Activated CD4-positive, alpha-beta T cell treated with anti-CD3 and anti-CD28 coated beads, Interleukin-2, amount 50 U/mL, for 4 hours (primary cell): ENCODE results near the gene ANKRA2.

Experiments used
- DNase-seq, 2 experiments: peaks; one replicate each; pipeline ENCODE4 v3.0.0-alpha.2; 2020

Gene ANKRA2, protein sequence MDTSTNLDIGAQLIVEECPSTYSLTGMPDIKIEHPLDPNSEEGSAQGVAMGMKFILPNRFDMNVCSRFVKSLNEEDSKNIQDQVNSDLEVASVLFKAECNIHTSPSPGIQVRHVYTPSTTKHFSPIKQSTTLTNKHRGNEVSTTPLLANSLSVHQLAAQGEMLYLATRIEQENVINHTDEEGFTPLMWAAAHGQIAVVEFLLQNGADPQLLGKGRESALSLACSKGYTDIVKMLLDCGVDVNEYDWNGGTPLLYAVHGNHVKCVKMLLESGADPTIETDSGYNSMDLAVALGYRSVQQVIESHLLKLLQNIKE

DNA sequence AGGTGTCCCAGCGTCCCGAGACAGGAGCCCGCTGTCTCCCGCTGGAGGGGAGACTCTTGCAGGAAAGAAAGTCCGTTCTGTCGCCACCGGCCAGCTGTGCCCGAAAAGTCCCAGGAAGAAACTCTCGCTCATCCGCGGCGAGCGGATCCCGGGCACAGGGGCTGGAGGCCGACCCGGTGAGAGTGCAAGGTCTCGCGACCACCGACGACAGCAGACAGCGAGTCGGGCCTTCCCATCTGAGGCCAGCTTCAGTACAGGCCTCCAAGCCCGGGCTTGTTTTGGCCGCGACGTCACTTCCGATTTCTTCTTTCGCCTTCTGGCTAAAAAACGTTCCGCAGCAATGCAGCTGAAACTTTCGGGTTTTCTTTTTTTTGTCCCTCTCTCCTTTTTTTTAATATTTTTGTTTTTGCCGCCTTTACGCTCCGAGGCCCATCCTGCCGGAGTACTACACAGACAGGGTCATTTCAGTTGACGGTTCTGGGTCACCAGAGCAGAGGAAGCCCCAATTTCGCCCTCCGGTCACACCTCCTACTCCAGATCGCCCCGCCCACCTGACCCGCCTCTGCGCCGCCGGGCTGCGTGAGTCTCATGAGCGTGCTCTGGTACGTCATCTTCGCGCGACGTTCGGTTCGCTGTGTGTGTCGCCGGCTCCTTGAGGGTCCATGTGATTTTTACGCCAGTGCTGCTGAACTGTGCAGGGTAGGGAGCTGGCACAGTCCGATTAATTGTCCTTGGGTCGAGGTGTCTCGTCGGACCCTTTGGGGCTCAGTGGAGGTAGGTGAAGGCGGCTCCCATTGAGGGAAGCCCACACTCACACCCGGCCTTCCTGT lies at the start of gene ANKRA2, which contains the start of gene UTP15:
Gene ANKRA2 (minus strand): TSS at position 501 of the 830 bp plus-strand sequence. CDS start 2,758 bp downstream, outside the sequence.
Gene UTP15 (plus strand): TSS at position 605 of the 830 bp plus-strand sequence. CDS start 1,602 bp downstream, outside the sequence.
- peak; percentile 98 to 99 for DNase-seq

DNA sequence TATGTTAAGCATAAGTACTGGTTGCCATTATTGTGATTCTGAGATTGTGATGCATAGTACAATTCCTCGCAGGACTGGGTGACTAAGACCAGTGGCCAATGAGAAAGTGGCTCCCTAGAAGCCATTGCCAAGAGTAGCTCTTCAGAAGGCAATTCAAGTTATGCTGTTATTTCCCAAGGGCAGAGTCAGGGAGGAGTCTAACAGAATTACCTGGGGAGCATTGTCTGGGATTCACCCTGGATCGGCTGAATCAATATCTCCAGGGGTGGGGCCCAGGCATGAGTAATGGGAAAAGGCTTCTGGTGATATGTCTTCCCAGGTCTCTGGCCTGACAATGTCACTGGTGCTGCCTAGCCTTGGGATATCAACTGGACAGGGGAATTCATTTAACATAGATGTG lies 49.6 kb upstream of the ANKRA2 start:
- DNase-seq = no peak

DNA sequence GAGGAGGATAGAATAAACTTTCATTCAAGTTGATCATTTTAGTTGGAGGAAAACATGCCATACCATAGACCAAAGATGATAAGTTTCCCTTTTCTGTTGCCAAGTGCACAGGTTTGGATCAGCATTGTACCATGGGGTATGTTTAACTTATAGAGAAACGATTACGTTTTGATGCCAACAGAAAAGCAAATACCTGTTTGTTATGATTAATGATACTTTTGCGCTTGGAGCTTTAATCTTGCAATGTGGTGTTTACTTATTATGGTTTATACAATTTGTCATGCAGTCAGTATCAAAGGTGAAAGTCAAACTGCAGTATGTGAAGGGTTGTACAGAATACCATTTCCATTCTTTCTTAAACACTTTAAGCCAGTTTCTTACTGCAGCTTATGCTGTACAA lies 47.4 kb upstream of the ANKRA2 start:
- DNase-seq = no peak

DNA sequence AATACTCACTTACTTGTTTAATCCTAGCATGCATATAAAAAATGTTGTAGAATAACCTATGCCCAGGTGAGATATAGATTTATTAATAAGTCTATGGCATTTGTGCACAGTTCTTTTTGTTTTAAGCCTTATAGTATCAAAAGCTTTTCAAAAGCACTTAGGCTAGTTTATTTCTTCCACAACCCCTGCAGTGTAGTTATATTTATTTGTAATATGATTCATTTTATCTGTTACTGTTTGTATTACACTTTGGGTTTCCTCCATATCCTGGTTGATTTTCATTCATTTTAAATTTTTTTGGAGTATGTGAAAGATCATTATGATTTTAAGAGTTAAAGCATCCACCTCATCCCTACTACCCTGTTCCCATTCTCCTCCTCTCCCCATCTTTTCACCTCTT lies 41.8 kb upstream of the ANKRA2 start:
- DNase-seq = no peak

DNA sequence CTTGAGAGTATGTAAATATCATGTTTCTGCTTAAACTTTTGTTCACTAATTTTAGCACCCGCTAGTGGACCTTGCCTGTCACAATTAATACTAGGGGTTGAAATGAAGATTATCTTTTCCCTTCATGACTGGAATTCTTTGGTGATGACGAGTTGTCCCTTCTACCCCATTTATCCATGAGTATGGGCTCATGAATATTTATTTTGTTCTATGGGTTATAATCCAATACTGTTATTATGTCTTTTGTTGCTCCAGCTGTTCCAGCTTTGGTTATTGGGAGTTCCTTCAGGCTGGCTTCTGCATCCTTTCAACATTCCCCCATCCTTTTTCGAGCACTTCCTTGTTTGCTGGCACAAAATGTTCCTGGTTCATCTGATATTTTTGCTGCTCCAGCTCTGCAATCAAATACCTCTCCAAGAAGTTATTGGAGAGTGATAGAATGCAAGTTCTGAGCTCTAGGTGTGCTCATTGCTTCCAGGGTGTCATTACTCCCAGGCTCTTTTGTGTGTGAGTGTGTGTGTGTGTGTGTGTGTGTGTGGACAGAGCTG lies 40.8 kb upstream of the ANKRA2 start:
- DNase-seq = no peak

DNA sequence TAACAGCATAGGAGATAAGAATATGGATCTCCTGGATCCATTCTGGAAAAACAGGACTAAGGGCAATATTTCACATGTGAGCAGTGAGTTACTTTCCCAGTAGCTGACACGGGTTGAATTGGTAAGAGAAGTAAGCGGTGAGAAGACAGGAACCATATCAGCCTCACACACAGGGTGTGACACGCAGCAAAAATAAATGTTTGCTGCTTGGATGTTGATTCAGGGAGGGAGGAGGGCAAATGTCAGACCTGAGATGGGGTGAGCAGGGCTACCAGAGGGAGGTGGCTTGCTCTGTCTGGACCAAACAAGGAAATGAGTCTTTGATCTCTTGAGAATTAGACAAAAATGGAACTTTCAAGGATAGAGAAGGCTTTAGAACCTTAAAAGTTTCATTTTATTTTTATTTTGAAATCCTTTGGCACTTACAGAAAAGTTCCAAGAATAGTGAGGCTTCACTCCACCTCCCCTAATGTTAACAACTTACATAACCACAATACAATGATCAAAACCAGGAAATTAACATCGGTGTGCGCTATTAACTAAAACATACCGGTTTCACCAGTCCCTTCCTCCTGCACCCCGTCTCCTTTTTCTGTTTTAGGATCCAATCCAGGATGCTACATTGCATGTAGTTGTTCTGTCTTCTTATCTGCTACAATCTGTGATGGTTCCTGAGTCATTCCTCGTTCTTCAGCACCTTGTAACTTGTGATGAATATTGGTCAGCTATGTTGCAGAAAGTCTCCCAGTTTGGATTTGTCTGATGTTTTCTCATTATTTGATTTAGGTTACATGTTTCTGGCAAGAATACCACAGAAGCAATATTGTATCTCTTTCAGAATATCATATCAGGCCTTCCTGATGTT lies 40.0 kb upstream of the ANKRA2 start:
- DNase-seq = no peak

DNA sequence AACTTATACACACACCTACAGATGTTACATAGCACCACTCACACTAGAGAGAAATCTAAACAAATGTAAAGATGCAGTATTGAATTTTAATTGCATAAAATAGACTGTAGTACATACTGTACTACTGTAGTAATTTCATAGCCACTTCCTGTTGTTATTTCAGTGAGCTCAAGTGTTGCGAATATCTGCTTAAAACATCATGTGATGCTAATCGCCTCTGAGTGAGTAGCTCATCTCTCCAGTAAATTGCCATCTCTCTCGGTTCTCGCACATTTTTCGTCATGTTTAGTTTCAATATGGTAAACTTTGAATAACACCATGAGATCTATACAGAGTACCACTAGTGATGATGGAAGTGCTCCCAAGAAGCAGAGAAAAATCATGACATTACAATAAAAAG lies 38.6 kb upstream of the ANKRA2 start:
- DNase-seq = no peak

DNA sequence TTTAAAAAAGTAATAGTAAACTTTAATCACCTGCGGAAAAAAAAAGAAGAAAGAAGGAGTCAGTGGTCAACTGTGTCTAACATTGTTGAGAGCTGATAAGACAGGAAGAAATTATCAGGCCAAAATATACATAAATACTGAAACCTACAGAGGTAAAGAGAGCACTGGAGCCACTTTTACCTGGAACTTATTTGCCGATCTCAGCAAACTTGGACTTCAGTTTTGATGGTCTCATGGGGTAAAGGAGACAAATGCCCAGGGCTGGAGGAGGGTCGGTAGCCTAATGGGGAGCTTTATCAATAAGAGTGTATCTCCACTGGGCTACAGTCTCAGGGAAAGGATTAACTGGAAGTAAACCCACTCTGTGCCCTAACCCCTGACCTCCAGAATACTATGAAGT lies 33.9 kb upstream of the ANKRA2 start:
- no peak for DNase-seq

DNA sequence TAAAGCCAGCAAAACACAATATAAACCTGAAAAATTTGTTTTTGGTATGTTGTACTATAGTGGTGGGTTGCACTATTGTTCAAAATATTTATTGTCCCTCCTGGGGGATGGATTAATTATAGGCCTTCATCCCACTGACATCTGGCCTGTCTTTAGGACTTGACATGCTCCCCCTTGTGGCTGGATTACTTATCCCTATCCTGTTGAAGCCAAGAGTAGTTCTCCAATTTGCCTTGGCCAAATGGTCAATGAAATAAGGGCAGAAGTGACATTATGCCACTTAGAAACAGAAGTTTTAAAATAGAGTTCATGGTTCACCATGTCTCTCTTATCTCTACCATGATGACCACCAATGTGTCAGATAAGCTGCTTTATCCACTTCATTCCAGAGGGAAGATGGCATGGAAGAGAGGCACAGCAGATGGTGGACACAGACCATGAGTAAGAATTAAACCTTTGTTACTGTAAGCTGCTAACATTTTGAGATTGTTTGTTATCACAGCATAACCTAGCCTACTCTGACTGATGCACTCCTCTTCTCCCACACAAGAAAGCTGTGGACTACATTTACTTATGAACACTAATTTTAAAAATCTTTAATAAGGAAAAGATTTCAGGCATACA lies 31.4 kb upstream of the ANKRA2 start:
- no peak for DNase-seq

DNA sequence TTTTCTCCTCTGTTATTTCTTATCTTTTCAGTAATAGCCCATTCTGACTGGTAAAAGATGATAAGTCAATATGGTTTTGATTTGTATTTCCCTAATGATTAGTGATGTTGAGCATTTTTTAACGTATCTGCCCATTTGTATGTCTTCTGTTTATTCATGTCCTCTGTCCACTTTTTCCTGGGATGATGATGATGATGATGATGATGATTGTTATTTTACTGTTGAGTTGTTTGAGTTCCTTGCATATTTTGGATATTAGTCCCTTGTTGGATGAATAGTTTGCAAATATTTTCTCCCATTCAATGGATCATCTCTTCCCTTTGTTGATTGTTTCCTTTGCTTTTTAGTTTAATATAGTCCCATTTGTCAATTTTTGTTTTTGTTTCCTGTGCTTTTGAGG lies 27.1 kb upstream of the ANKRA2 start:
- no peak for DNase-seq

DNA sequence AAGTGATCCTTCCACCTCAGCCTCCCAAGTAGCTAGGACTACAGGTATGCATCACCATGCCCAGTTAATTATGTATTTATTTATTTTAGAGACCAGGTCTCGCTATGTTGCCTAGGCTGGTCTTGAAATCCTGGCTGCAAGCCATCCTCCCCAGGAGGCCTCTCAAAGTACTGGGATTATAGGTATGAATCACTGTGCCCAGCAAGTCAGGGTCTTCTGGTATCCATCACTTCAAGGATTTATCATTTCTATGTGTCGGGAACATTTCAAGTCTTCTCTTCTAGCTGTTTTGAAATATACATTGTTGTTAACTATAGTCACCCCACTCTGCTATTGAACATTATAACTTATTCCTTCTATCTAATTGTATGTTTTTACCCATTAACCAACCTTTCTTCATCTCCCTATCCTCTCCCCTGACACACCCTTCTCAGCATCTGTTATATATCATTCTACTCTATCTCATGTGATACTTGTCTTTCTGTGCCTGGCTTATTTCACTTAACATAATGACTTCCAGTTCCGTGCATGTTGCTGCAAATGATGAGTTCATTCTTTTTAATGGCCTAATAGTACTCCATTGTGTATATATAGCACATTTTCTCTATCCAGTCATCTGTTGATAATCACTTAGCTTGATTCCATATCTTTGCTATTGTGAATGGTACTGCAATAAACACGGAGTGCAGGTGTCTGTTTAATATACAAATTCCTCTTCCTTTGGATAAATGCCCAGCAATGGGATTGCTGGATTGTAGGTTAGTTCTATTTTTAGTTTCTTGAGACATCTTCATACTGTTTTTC lies 26.5 kb upstream of the ANKRA2 start:
- DNase-seq = no peak

DNA sequence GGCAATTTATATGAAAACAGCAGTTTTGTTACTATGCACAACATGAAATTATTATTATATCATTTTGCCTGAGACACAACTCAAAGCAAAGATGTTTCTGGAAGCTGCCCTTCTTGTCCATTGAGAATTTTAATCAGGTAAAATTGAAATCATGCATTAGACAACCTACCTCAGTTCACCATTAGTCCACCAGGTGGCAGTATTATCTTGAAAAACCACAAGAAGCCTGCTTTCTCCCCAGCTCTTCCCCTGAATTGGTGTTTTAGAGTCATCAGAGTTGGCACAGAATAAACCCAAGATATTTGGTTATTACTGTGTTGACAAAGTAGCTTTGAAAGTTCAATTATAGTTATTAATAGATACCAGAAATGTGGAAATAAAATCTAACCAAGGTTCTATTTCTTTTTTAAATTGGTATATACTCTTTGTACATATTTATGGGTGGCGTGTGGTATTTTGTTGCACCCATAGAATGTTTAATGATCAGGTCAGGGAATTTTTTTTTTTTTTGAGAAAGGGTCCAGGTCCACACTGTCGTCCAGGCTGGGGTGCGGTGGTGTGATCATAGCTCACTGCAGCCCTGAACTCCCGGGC lies 25.8 kb upstream of the ANKRA2 start:
- peak; percentile 4 to 22 for DNase-seq

DNA sequence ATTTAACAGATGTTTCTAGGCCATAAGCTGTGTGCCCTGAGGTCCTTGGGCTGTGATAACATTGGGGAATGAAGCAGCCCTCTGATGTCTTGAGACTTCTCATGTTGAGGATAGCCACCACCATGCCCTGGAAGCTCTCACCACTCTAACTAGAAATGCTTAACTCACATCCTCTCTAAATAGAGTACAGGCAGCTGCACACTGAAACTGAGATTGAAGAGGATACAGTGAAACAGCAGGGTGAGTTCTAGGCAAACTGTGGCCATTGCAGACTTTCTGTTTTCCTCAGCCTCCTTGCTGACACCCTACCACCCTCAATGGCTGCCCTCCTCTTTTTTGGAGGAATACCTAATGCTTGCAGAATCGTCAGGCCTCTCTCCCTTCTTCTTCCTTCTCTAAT lies 22.5 kb upstream of the ANKRA2 start:
- DNase-seq = no peak

DNA sequence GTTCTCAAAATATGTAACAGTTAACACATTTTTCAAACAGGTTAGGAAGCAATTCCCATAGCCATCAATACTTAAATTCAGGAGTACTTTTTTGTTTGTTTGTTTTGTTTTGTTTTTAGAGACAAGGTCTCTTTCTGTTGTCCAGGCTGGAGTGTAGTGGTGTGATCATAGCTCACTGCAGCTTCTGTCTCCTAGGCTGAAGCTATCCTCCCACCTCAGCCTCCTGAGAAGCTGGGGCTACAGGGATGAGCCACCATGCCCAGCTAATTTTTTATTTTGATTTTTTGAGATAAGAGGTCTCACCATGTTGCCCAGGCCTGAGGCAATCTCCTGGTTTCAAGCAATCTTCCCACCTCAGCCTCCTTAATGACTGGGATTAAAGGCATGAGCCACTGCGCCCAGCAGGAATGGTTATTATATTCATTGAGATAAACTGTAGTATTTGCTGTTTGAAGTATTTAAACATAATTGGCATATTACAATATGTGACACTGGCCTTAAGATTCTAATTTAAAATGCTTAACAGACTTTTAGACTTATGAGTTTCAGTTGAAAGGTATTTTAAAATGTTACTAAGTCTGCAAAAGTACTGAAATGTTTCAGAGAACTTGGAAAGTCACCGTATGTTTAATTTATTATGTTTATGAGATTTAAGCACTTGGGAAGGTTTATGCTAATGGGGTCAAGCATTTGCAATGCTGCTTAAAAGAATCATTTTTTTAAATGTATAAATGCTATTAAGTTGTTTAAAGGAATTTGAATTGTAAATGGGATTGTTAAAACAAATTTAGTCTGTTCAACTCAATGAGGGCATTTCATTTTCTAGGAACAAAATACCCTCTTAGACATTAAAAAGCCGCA lies 17.1 kb upstream of the ANKRA2 start:
- no peak for DNase-seq

DNA sequence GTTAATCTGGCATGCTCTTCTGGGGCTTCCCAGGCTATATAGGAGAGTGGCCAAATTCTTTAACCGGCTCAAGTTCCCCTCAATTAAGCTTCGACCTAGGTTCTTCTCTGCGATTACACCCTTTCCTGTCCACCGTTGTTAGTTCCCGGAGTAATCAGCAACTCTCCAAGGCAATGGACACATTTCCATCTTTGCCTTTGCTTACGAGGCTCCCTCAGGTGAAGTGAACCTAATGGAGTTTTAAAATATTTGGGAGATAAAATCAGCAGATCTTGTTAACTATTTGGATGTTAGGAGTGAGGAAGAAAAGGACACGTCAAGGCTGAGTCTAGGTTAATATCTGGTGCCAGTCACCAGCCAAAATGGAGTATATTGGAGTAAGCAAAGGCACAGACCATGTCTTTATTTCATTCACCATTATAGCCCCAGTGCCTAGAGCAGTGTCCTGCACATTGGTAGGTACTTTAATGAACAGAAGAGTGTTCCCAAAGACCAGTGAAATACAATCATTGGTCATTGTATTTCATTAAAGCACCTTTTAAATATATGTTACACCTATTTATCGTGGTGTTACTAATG lies 619 bp upstream of the ANKRA2 start:
- DNase-seq = no peak

DNA sequence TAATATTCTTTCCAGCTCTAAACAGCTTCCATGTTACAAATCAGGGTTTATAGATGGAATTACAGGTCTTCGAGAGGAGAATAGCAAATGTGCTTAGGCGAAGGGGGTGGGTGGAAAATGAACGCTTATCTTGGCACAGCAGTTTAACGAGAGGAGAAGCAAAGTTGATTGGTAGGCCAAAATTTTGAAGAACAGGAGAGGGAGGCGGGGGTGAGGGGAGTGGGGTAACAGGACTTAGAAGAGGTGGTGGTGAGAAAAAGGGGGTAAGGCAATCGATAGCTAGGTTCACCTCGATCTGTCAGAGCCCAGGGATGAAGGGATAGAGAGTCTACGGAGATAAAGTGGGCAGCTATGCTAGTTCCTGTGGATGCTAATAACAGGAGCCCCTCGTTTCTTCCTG lies 764 bp downstream of the ANKRA2 start:
- peak in 1 of 2 experiments; percentile 8 for DNase-seq

DNA sequence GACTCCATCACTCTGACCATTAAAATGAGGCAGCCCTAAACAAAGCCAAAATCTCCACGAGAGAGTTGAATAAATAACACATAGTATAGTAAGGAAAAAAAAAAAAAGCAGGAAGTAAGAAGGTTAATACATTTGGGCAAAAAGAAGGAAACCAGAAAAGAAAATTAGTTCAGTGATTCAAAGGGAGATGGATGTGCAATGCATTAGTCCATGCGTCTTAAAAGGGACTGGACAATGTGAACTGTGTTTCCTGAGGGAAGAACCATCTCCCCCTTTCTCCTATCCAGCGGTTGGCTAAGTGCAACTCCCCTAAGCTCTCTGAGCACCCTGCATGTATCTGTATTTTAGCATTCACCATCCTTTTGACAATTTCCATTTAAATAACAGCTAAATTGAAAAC lies 1.4 kb downstream of the ANKRA2 start:
- DNase-seq = no peak

DNA sequence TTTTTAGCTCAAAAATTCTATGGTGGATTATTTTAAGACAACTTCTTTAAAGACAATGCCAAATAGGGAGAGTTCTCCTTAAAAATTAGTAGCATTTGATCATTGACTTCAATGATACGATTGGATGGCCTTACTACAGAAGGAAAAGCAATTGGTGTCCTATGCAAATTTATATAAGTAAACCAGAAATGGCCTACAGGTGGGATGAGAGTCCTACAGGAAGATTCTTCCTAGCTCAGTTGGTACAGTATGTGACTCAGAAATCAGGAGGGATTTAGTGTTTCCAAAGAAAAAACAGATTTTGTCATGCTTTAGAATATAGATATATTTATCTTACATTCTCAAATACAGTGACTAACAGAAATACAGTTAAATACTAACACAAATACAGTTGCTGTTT lies 6.5 kb downstream of the ANKRA2 start:
- DNase-seq = no peak

DNA sequence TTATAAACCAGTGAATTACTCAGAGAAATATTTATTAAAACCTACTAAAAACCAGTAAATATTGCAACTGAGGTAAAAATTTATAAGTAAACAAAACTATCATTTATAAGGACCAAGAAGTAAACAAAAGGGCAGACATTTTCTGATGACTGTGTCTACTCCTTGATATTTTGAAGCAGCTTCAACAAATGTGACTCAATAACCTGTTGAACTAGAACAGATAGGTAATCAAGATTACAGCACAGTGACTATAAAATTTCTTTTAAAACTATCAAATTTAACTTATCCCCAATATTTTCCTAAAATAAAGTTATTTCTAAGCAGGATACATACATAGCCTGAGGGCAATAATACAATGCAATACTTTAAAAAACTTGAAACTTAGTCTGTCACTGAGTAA lies 12.8 kb downstream of the ANKRA2 start:
- DNase-seq = no peak

DNA sequence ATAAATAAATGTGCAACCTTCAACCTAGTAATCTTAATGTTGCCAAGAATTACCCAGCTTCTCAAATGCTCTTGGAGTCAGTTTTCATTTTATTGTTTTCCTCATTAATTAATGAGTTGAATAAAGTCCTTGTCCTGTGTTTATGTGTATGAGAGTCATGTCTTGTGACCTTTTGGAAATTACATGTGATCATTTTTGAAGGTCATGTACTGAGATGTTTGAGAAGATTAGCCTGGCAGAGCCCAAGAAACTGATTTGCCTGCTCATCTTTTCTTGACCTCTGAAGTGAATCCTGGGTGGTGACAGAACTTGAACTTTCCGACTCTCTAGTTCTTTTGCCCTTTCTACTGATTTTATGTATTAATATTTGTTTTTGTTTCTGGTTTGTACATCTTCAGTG lies 15.4 kb downstream of the ANKRA2 start:
- DNase-seq = no peak
